Measurements from ENCODE around the gene TEX51.

Gene TEX51

GRCh38 chr2:126898636-126899035 is at the start of gene TEX51:
Gene TEX51 (plus strand): TSS chr2:126898890. CDS start chr2:126898919, 29 bp downstream.
- DNase-seq, result peak; percentile 6

DNA sequence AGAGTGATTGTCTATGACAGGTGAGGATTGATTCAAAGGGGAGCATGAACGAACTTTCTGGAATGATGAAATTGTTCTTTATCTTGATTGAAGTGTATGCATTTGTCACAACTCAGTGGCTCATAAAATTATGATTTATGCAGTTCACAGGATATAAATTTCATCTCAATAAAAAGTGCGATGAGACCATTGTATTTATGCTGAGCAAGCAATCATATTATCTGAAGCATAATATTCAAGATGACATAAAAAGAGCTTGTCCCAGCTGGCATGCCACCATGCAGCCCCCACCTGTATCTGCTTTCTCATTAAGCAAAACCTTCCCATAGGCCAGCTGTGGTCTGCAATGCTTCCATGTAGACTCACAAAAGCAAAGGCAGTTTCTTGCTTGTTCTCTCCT is 49.6 kb upstream of the TEX51 start:
- DNase-seq, result no peak

DNA sequence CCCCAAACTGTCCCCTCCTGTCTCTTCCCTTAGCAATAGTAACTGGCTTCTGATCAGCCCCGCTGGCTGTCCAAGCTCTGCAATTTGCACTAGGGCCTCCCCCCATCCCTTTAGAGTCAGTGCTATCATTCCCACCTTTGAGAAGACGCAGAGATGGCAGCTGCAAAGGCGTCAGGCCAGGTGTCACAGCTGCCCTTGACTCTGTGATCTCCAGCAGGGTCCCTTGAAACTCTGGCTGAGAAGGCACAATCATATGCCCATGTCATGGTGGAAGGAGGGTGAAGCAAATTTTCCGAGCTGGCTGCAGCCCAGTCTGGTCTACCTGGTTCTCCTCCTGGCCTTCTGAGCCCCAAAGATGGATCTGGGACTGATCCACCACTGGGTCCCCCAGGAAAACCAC is 49.2 kb upstream of the TEX51 start:
- no peak for DNase-seq

- no peak for DNase-seq
Measured at GRCh38 chr2:126849991-126850535, 48.6 kb upstream of the TEX51 start.

DNA sequence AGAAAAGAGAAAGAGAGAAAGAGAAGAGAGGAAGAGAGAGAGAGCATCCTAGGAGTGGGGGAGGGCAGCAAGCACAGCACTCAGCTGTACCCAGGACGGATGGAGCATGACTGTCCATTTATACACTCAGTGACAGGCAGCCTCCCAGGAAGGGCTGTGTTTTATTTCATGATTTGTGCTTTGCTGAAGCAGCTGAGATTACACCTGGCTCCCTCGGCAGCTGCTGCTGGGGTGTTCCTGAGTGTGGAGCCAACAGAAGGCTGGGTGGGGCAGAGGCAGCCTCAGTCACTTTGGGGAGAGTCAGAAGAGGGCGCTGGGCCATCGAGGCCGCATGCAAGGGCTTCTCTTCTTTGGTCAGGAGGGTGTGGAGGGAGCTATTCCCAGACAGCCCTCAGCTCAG is 47.8 kb upstream of the TEX51 start:
- no peak for DNase-seq

- no peak for DNase-seq
Measured at GRCh38 chr2:126851756-126852155, 46.9 kb upstream of the TEX51 start.

DNA sequence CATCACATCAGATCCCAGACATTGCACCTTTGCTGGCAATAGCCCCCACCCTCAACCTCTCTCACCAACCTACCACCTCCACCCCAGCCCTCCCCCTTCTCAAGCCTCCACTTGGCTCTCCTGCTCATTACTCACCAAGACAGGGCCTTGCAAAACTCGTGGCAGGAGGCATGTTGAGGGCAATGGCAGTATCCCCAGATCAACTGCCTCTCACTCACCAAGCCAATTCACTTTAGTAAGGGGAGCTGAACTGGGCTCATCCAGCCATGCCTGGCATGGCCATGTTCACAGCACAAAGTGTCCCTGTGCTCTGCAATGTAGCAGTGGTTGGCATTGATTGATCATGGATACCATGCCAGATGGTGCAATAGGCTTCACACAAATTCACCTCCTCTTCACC is 46.3 kb upstream of the TEX51 start:
- DNase-seq, result no peak

- no peak for DNase-seq
Measured at GRCh38 chr2:126855606-126856005, 43.1 kb upstream of the TEX51 start.

- no peak for DNase-seq
Measured at GRCh38 chr2:126856403-126856802, 42.3 kb upstream of the TEX51 start.

- no peak for DNase-seq
Measured at GRCh38 chr2:126857502-126857901, 41.2 kb upstream of the TEX51 start.

DNA sequence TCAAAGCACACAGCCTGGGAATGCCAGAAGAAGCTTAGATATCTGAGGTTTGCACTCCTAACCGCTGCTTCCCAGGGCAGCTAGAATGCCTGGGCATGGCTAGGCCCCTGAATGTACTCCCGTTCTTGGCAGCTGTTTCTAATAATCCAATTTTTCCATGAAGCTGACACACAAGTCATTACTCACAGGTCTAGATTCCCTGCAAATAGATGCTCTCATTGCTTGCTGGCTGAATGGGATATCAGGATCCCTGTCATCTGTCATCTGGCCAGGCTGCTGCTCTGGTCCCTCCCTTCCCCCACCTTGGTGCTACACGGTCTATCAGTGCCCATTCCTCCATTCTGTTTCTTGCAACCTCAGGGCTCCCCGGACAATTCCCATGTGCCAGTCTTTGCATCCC is 40.7 kb upstream of the TEX51 start:
- no peak for DNase-seq

GRCh38 chr2:126858436-126858835 is 40.3 kb upstream of the TEX51 start:
- no peak for DNase-seq

- DNase-seq, result no peak
Measured at GRCh38 chr2:126858991-126859390, 39.7 kb upstream of the TEX51 start.

DNA sequence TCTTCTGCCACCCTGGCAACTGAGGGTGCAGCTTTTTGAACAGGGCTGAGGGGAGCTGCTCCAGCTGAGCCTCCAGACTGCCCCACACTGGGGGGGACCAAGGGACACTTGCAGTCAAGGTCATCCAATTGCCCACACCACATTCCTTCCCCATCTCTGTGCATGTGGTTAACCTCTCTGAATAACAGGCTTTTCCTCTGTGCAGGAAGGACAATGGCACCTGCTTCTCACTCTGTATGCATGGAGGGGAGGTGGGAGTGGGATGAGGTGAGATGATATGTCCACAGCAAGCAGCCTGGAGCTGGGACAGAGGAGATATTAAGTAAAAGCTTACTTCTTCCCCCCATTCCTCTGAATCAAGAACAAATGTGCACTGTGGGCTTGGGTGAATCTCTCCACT is 39.1 kb upstream of the TEX51 start:
- no peak for DNase-seq

DNA sequence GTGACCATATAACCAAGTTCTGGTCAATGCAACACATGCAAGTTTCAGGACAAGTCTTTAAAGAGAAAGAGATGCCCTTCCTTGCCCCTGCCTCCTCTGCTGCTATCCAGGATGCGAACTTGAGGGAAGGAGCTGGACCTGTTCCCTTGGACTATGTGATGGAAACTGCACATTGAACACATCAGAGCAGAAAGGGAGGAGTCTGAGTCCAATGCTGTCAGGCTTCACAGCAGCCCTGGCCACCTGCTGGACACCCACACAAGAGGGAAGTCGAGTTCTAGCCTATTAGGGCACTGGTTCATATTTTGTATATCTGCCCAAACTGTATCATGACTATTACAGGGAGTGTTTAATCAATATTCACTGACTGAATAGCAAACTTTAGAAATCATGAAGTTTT is 38.3 kb upstream of the TEX51 start:
- DNase-seq, result no peak

GRCh38 chr2:126862730-126863129 is 36.0 kb upstream of the TEX51 start:
- no peak for DNase-seq

DNA sequence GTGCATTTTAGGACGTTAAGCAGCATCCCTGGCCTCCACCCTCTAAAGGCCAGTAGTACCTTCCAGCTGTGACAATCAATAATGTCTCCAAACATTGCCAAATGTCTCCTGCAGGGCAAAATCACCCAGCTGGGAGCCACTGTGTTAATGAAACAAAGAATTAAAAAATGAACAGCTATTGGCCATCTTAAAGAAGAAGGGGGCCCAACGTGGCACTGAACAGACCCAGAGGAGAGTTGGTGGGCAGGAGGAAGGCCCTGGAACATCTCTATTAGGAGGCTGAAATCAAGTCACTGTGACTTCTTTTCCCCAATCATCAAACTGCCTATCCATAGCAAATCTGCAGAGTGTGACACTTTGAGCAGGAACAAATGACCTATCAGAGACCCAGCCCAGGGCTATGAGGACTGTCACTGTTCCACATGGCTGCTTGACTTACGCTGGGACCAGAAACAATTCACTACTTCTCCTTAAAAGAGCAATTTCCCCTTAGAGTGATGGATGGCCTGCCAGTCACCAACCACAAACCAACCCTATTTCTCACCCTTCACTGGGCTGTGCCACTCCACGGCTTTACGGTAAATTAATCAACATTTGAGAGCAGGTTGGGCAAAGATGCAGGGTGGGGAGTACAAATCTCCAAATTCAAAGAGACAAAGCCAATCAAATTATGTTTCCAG is 35.2 kb upstream of the TEX51 start:
- DNase-seq, result no peak

- DNase-seq, result no peak
Measured at GRCh38 chr2:126864861-126865260, 33.8 kb upstream of the TEX51 start.

- DNase-seq, result no peak
Measured at GRCh38 chr2:126866451-126866850, 32.2 kb upstream of the TEX51 start.

GRCh38 chr2:126874961-126875360 is 23.7 kb upstream of the TEX51 start:
- no peak for DNase-seq

- DNase-seq, result no peak
Measured at GRCh38 chr2:126876631-126877030, 22.1 kb upstream of the TEX51 start.

GRCh38 chr2:126877041-126877440 is 21.6 kb upstream of the TEX51 start:
- DNase-seq, result no peak

GRCh38 chr2:126877861-126878565 is 20.7 kb upstream of the TEX51 start:
- no peak for DNase-seq

- no peak for DNase-seq
Measured at GRCh38 chr2:126878601-126879000, 20.1 kb upstream of the TEX51 start.

Data from femur (tissue), 1 donor.